ENCODE data around the gene GATD1. TPM values are rescaled to one million over a fixed set of nuclear protein-coding genes. Genes with fewer than 3 reads are reported as not detected.

The GATD1 gene
- total RNA-seq, 1 experiment from 2014 or later: 41.7 TPM

DNA sequence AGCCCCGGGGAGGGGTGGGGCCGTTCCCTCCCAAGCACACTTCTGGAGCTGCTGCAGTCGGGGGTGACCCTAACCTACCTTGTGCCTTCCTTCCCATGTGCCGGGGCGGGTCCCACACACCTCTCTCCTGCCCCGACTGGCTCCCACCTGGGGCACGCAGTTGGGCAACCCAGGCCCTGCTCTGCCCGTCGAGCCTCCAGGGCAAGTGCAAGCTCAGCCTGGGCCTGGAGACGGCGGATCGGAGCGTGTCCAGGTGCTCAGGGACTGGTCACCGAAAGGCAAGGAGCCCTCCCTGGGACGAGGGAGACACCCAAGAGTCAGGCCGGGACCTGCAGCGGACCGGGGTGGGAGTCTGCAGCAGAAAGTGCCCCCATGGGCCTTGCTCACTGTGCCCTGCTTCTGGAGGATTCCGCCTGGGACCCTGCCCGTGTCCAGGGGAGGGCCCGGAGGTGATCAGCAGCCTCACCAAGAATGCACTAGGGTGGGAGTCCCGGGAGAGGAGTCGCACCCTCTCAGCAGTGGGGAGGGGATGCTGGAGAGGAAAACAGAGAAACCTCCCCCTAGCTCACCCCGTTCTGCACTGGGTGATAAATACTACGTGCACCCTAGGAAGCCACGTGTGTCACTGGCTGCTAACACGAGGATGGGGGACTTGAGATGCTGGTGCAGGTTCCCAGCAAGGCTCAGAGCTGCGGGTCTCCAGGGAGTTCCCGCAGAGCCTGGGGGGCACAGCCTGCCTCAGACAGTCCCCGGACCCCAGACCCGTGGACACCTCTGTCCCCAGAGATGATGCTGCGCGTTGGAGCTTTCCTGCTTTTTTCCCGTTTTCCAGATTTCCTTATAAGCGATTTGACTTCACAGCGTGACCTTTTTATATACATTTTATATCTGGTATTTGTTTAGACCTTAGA lies 5.2 kb upstream of the GATD1 start:
- DNase-seq (ENCODE audit: low read depth): no peak

- no peak for DNase-seq (ENCODE audit: low read depth)
These were observed 2.8 kb upstream of the GATD1 start for GRCh38 chr11:779955-780532.

DNA sequence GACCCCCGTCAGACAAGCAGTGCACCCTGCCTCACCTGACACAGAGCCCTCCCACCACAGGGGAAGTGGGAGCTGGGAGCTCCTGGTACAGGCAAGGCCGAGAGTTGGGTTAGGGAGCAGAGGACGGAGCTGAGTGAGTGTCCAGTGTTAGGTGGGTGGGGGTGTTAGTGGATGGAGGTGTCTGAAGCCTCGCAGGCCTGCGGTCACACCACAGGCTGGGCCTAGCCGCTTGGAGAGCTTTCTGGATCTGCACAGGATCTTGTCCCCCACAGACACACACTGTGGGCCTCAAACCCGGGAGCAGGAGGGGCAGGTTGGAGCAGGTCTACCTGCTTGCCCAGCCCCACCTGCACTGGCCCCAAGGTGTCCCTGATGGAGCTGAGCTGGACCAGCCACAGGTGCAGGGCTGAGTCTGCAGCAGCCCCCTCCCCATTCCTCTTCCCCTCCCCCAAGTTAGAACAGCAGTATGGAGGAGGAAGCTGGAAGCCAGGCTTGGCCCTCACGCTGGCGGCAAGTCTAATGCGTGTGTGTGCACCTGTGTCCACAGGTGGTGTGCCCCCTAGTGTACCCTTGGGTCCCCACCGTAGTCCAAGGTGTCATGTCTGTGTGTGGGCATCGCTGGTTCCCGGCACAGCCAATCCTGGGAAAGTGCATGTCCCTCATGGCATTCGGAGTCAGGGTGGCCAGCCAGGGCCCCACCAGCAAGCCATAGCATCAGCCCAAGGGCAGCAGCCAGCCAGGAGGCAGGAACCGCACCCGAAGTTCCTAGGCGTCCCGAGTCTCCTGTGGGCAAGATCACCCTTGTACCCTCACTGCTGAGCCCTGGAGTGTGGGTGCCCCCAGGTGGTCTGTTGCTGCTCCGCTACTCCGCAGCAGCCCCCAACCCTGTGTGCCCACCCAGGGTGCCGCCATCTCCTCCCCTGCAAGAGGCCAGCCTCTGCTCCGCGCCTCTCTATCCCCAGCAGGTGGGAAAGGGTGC lies 2.0 kb upstream of the GATD1 start:
- no peak for DNase-seq (ENCODE audit: low read depth)

DNA sequence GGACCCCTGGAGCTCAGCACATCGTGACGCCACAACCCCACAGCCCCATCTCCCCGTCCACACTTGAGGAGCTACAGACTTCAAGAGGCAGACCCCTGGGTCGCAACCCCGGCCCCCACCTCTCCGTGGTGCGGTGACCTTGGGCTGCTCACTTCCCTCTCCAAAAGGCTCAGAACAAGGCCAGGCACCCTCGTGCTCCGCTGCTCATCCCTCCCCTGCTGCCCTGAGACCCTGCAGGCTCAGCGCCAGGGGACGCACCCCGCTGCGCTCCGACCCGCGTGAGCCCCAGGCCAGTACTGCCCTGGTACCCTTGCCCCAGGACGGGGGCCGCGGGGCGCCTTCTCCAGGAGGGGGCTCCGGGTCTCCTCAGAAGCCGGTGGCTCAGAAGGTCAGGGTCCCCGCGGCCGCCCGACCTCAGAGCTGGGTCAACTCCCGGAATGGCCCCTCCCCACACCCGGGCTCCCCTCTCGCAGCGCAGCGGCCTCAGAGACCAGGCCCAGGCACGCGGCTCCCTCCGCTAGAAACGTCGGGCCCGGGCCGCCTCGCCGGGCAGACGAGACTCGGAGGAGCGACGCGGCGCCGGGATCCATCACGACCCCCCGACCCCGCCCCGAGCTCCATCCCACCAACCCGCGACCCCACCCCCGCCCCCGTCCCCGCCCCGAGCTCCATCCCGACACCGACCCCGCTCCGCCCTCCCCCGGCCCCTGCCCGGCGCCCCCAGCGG lies 563 bp downstream of the GATD1 start:
- no peak for DNase-seq (ENCODE audit: low read depth)

DNA sequence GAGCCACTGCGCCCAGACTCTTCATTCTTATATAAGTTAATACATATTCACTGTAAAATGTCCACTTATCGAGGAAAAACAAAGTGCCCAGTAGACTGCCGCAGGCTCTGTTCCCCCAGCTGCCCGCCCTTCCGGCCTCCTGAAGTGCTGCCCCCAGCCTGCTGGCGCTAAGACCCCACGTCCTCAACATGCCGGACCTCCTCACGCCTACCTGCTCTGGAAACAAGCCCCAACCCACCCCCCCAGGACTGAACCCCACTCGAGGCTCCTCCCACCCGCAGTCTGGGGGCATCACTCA lies 1.1 kb downstream of the GATD1 start:
- no peak for DNase-seq (ENCODE audit: low read depth)

- no peak for DNase-seq (ENCODE audit: low read depth)
These were observed 2.3 kb downstream of the GATD1 start for GRCh38 chr11:774873-775592.

GRCh38 chr11:773830-774229 lies 3.5 kb downstream of the GATD1 start:
- DNase-seq (ENCODE audit: low read depth): no peak

GRCh38 chr11:773425-773824 lies 3.9 kb downstream of the GATD1 start:
- DNase-seq (ENCODE audit: low read depth): no peak

- DNase-seq (ENCODE audit: low read depth): no peak
These were observed 4.6 kb downstream of the GATD1 start for GRCh38 chr11:772429-773390.

- DNase-seq (ENCODE audit: low read depth): no peak
These were observed 5.6 kb downstream of the GATD1 start for GRCh38 chr11:771617-772204.

- DNase-seq (ENCODE audit: low read depth): no peak
These were observed 6.4 kb downstream of the GATD1 start for GRCh38 chr11:770642-771616.

- DNase-seq (ENCODE audit: low read depth): no peak
These were observed 7.2 kb downstream of the GATD1 start for GRCh38 chr11:769887-770641.

DNA sequence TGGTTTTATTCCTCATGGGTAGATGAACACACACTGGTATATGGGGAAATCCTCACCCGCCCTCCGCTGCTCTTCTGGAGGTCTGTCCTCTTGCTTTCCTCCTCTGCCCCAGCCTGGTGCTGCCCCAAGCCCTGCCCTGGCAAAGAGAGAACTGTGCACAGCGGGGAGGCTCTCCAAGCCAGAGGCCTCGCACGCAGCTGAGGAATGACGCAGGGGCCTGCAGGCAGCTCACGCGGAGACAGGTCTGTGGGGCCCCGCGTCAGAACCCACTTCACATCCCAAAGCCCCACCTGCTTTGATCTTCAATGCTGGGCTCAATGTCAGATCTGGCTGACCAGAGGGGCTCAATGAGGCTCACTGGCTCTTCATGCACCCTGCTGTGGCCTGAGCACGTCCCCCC lies 10.0 kb downstream of the GATD1 start:
- no peak for DNase-seq (ENCODE audit: low read depth)

GRCh38 chr11:766936-767210 lies 10.4 kb downstream of the GATD1 start:
- no peak for DNase-seq (ENCODE audit: low read depth)

DNA sequence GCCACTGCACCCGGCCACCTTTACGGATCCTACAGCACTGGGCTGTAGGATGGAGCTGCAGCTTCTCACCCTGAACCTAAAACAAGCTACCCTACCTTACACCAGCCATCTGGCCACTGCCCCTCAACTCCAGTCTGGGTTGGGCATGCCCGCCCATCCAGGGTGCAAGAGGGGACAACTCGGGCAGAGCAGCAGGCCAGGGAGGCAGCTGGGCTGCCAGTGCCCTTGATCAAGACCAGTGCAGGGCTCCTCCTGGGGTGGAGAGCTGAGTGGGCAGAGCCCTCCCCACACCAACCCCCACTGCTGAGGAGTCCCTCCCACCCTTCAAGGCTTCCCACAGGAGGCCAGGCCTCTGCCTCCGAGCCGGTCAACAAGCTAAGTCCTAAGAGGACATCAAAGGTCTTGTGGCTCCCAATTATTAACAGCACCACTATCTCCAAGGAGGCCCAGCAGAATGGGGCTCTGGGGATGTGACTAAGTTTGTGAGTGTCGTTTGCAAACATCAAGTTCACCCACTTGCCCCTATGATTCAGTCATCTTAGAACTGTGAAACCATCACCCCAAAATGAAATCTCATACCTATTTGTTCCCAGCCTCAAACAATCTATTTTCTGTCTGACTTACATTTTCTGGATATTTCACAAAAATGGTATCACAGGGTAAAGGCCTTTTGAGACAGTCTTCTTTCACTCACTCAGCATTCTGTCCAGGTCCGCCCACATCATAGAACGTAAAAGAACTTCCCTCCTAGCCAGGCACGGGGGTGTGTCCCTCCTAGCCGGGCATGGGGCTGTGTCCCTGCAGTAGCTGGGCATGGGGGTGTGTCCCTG lies 11.0 kb downstream of the GATD1 start:
- DNase-seq (ENCODE audit: low read depth): no peak

DNA sequence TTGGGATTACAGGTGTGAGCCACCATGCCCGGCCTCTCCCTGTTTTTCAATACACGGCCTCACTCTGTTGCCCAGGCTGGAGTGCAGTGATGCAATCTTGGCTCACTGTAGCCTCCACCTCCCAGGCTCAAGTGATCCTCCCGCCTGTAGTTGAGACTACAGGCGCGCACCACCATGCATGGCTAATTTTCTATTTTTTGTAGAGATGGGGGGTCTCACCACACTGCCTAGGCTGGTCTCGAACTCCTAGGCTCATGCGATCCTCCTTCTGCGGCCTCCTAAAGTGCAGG lies 11.5 kb downstream of the GATD1 start:
- DNase-seq (ENCODE audit: low read depth): no peak

All from LHCN-M2 (cell line).